Heart left ventricle (tissue), 16 donors: ENCODE results near the gene DIAPH2. TPM values are rescaled to one million over a fixed set of nuclear protein-coding genes. Genes with fewer than 3 reads are reported as not detected.

Source experiments
- ATAC-seq, 4 donors: fragments of 200-7000 bp; cut with Tn5 transposase; one replicate each; pipeline ENCODE4 v1.9.1; 2020 to 2022; ENCODE audit warnings: moderate library complexity in 4 of 4, mild to moderate bottlenecking in 3 of 4, moderate number of reproducible peaks in 1 of 4
- DNase-seq, 5 donors: peaks; one replicate each; pipeline ENCODE4 v3.0.0-alpha.2; 2020
- H3K27ac ChIP-seq, 12 donors: fragments of 200-600 bp; sonication (generic) in 4 of 12; one replicate each; pipeline versions ENCODE4 v1.5.0 to v1.8.0; 2016 to 2022; ENCODE audit warnings: mild to moderate bottlenecking in 2 of 12
- H3K27me3 ChIP-seq, 9 donors: fragments of 200-600 bp; sonication (generic) in 2 of 9; one replicate each; pipeline versions ENCODE4 v1.5.1 to v1.8.0; 2016 to 2022; ENCODE audit warnings: mild to moderate bottlenecking in 3 of 9
- H3K36me3 ChIP-seq, 9 donors: fragments of 200-600 bp; sonication (generic) in 2 of 9; one replicate each; pipeline versions ENCODE4 v1.5.0 to v1.8.0; 2018 to 2022; ENCODE audit warnings: mild to moderate bottlenecking in 2 of 9
- H3K4me1 ChIP-seq, 12 donors: fragments of 200-600 bp; sonication (generic) in 4 of 12; one replicate each; pipeline versions ENCODE4 v1.5.0 to v1.8.0; 2016 to 2022; ENCODE audit warnings: mild to moderate bottlenecking in 3 of 12
- H3K4me3 ChIP-seq, 12 donors: fragments of 200-600 bp; sonication (generic) in 4 of 12; one replicate each; pipeline versions ENCODE4 v1.5.0 to v1.8.0; 2017 to 2022; ENCODE audit warnings: mild to moderate bottlenecking in 9 of 12, moderate library complexity in 4 of 12
- H3K9me3 ChIP-seq, 12 donors: fragments of 200-600 bp; sonication (generic) in 4 of 12; one replicate each; pipeline versions ENCODE4 v1.5.0 to v1.8.0; 2016 to 2022; ENCODE audit warnings: mild to moderate bottlenecking in 1 of 12
- CTCF ChIP-seq, 12 donors: fragments of 200-600 bp; sonication (generic) in 4 of 12; IDR thresholded peaks; one replicate each; pipeline versions ENCODE4 v1.5.0 to v1.8.0; 2018 to 2022; ENCODE audit warnings: antibody characterized with exemption in 12 of 12, mild to moderate bottlenecking in 5 of 12
- POLR2A ChIP-seq, 2 donors: fragments of 450-650 bp; IDR thresholded peaks; one replicate each; pipeline ENCODE4 v1.6.1; 2017; ENCODE audit warnings: antibody characterized with exemption in 2 of 2, mild to moderate bottlenecking in 2 of 2, moderate library complexity in 2 of 2
- WGBS, 4 donors: extraction: QIAGEN DNeasy Blood & Tissue Kit in 2 of 4; methylation state at CpG; one replicate each; pipeline versions ENCODE4 v1.1.5 to v1.1.7; 2013 to 2018; 5-methylcytosine and 5-hydroxymethylcytosine counted together
- intact Hi-C, 10 donors: fragments of 100-400 bp; cut with DNase I; formaldehyde crosslinking; loops; one replicate each; pipeline versions ENCODE4 v1.11.1 to v1.14.2; 2022
- polyA plus RNA-seq, 2 donors: library from polyadenylated mRNA; stranded (reverse); fragments of 200-250 nt; gene quantifications; one replicate each; pipeline ENCODE4 v1.2.3, GENCODE V29; 2013
- total RNA-seq, 9 donors: library from RNA; depleted of rRNA in 2 of 9; stranded (reverse); fragments of >200 nt in 2 of 9; fragmentation: NEBNext Ultra II Directional in 3 of 9; extraction: Animal tissue kit (Norgen Biotek cat#: 25700) in 3 of 9; gene quantifications; one replicate each; pipeline versions ENCODE4 v1.1.0 to v1.2.4, GENCODE V29; 2016 to 2023
- donor health status: ischemic (EF 13 %, LVEDD 7.1; RV severe dilation, severe dysfunction).
- donor health status: healthy with polysubstance abuse.
- donor health status: DM: no; HTN: yes; CAD: no.
- donor health status: DM: no; HTN: no; CAD: no.
- donor health status: ischemic (EF 25% LVEDD 6.9; RV normal size, moderate dysfunction).
- donor health status: ischemic (EF 25% LVEDD 5.7; RV mildly dilated, moderate dysfunction).
- donor health status: healthy.
- donor health status: DM: yes; HTN: yes; CAD: no.
- donor health status: ischemic (EF 35%, LVEDD 5.7; RV mildly dilated, moderate dysfunction).
- donor health status: nonischemic (EF 11% LVEDD 7.7; RV severe dilation, severe dysfunction).
- donor health status: DM: yes; HTN: yes; CAD: no.
- donor health status: PGD.
- donor health status: ischemic (EF 29% LVEDD 5.4; RV normal size, mild dysfunction).
- donor health status: nonischemic (EF 23%, LVEDD 6.1; RV moderate dilation, normal function).

The DIAPH2 gene
- total and polyA plus RNA-seq, 11 donors: 3.7 to 18.8 (median 12.3) TPM

- ATAC-seq (no peak), DNase-seq (no peak)
- H3K27ac ChIP-seq: no peak overlapping the region
- H3K27me3 ChIP-seq: peaks cover 0 to 5% (median 0%) of the 10 kb centered on the region in 9 donors
- TF ChIP-seq POLR2A (IDR thresholded peaks at IDR 0.05): no peak
- no peak for TF ChIP-seq CTCF (IDR thresholded peaks at IDR 0.05)
- WGBS, 4 donors: 62 to 95% (median 80%) methylated on average over 3 of the region's 3 CpGs
- H3K4me3 ChIP-seq: no peak overlapping the region
- H3K4me1 ChIP-seq: no peaks in the 10 kb centered on the region
- no peaks in the 10 kb centered on the region for H3K9me3 ChIP-seq
- no peaks in the 10 kb centered on the region for H3K36me3 ChIP-seq
- intact Hi-C loops: no loop called here
Measured at GRCh38 chrX:97006167-97006566, 321.5 kb downstream of the DIAPH2 start.

- DNase-seq (no peak), ATAC-seq (no peak)
- TF ChIP-seq POLR2A (IDR thresholded peaks at IDR 0.05) (no peak), CTCF (IDR thresholded peaks at IDR 0.05) (no peak)
- Histone ChIP-seq H3K4me3 (no peak overlapping the region), H3K27me3 (peaks cover 0 to 5% (median 0%) of the 10 kb centered on the region in 9 donors), H3K9me3 (no peaks in the 10 kb centered on the region), H3K4me1 (no peaks in the 10 kb centered on the region), H3K36me3 (no peaks in the 10 kb centered on the region), H3K27ac (no peak overlapping the region)
- intact Hi-C loops: no loop called here
Measured at GRCh38 chrX:97009391-97009790, 324.7 kb downstream of the DIAPH2 start.

GRCh38 chrX:97011540-97011939, 326.9 kb downstream of the DIAPH2 start:
- Histone ChIP-seq H3K4me3 (no peak overlapping the region), H3K27me3 (peaks cover 0 to 5% (median 0%) of the 10 kb centered on the region in 9 donors), H3K9me3 (no peaks in the 10 kb centered on the region), H3K36me3 (no peaks in the 10 kb centered on the region), H3K27ac (no peak overlapping the region), H3K4me1 (no peaks in the 10 kb centered on the region)
- TF ChIP-seq CTCF (IDR thresholded peaks at IDR 0.05) (no peak), POLR2A (IDR thresholded peaks at IDR 0.05) (no peak)
- DNase-seq (no peak), ATAC-seq (no peak)
- intact Hi-C loops: no loop called here
- WGBS, 4 donors: 78 to 98% (median 93%) methylated on average over 6 of the region's 6 CpGs

GRCh38 chrX:97016106-97016505, 331.5 kb downstream of the DIAPH2 start:
- DNase-seq: no peak
- WGBS, 4 donors: 73 to 84% (median 78%) methylated on average over 2 of the region's 2 CpGs
- Histone ChIP-seq H3K4me1 (no peaks in the 10 kb centered on the region), H3K9me3 (no peaks in the 10 kb centered on the region), H3K27ac (no peak overlapping the region), H3K36me3 (no peaks in the 10 kb centered on the region), H3K4me3 (no peak overlapping the region), H3K27me3 (no peaks in the 10 kb centered on the region)
- ATAC-seq: no peak
- intact Hi-C loops: no loop called here
- TF ChIP-seq POLR2A (IDR thresholded peaks at IDR 0.05) (no peak), CTCF (IDR thresholded peaks at IDR 0.05) (no peak)
